Suprapubic skin (tissue), 3 donors: ENCODE measurements around the gene CARHSP1.

ENCODE experiments used
- EP300 ChIP-seq: sonication (generic); formaldehyde crosslinking; IDR thresholded peaks from one replicate; pipeline ENCODE4 v1.6.1; 2017; ENCODE audit warnings: antibody characterized with exemption
- POLR2A ChIP-seq, 2 donors: fragments of 450-650 bp; IDR thresholded peaks; one replicate each; pipeline ENCODE4 v1.6.1; 2017; ENCODE audit warnings: antibody characterized with exemption in 2 of 2, mild to moderate bottlenecking in 2 of 2, moderate library complexity in 2 of 2
- TF ChIP-seq, protein P1 (sequence below), 2 donors: fragments of 200-600 bp in 1 of 2; fragments of 450-650 bp in 1 of 2; sonication (generic) in 1 of 2; IDR thresholded peaks; one replicate each; pipeline ENCODE4 v1.5.1; 2016 to 2019; ENCODE audit warnings: antibody characterized with exemption in 2 of 2, mild to moderate bottlenecking in 1 of 2, moderate library complexity in 1 of 2

DNA sequence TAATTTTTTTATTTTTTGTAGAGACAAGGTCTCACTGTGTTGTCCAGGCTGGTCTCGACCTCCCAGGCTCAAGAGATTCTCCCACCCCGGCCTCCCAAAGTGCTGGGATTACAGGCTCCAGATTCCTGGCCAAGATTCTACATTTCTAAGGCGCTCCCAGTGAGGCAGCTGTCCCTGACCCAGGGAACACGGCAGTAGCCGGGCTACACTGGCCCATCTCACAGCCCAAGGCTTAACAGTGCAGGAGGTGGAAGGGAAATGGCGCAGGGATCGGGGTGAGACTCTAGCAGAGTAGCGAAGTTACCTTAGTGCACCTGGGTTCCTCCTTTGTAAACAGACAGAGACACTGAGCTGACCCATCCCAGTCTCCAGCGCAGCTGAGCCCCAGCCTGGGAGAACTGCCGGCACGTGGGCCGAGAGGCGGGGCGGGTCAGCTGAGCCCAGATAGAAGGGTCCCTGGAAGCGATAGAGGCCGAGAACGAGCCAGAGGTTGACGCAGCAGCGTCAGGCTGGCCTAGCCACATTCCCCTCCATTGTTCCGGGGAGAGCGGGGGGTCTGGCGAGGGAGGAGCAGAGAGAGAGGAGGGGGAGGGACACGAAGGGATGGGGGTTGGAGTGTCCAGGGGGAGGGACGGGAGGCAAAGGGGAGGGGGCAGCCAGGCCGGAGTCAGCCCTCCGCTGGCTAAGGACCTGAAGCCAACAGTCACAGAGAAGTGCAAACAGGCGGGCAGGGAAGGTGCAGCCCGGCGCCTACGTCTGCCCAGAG is 2.5 kb downstream of the CARHSP1 start:
- TF ChIP-seq, protein P1, sequence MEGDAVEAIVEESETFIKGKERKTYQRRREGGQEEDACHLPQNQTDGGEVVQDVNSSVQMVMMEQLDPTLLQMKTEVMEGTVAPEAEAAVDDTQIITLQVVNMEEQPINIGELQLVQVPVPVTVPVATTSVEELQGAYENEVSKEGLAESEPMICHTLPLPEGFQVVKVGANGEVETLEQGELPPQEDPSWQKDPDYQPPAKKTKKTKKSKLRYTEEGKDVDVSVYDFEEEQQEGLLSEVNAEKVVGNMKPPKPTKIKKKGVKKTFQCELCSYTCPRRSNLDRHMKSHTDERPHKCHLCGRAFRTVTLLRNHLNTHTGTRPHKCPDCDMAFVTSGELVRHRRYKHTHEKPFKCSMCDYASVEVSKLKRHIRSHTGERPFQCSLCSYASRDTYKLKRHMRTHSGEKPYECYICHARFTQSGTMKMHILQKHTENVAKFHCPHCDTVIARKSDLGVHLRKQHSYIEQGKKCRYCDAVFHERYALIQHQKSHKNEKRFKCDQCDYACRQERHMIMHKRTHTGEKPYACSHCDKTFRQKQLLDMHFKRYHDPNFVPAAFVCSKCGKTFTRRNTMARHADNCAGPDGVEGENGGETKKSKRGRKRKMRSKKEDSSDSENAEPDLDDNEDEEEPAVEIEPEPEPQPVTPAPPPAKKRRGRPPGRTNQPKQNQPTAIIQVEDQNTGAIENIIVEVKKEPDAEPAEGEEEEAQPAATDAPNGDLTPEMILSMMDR (IDR thresholded peaks at IDR 0.05) = no peak
- no peak for TF ChIP-seq EP300
- no peak for TF ChIP-seq POLR2A (IDR thresholded peaks at IDR 0.05)
